K562 (cell line): Measurements from ENCODE around the gene UCP1. TPM values are rescaled to one million over a fixed set of nuclear protein-coding genes. Genes with fewer than 3 reads are reported as not detected.

Experiments
- GTF2E2 ChIP-seq: fragments of 200-800 bp; sonication (Bioruptor generic); IDR thresholded peaks from 2 replicates; pipeline ENCODE4 v1.6.1; 2016; ENCODE audit warnings: missing genetic modification characterization, missing compliant biosample characterization
- MCM5 ChIP-seq: fragments of 450-650 bp; IDR thresholded peaks from 2 replicates; pipeline ENCODE4 v1.6.1; 2016; ENCODE audit warnings: low read depth
- NFE2 ChIP-seq: IDR thresholded peaks from 2 replicates; pipeline ENCODE4 v1.6.1; 2014; ENCODE audit warnings: antibody characterized with exemption, low read depth
- POLR2AphosphoS5 ChIP-seq: IDR thresholded peaks from 2 replicates; pipeline ENCODE4 v1.6.1; 2011; ENCODE audit warnings: mild to moderate bottlenecking, low read depth, low read length, moderate library complexity; ENCODE audit not compliant: control insufficient read depth, insufficient read depth
- PTBP1 ChIP-seq: fragments of 200-400 bp; formaldehyde crosslinking; IDR thresholded peaks from 2 replicates; pipeline ENCODE4 v1.6.1; 2017; ENCODE audit warnings: low read depth, low read length
- RERE ChIP-seq: sonication (generic); formaldehyde crosslinking; IDR thresholded peaks from 2 replicates; pipeline ENCODE4 v1.8.0; 2023; ENCODE audit warnings: missing genetic modification reagents, mild to moderate bottlenecking, borderline replicate concordance
- REST ChIP-seq, 2 experiments: fragments of 450-650 bp; formaldehyde crosslinking in 1 of 2; IDR thresholded peaks; 2 replicates each; pipeline versions ENCODE4 v1.4.0 to v1.6.1; 2014 to 2020; ENCODE audit warnings: mild to moderate bottlenecking in 2 of 2, borderline replicate concordance in 1 of 2, low read depth in 1 of 2
- TEAD4 ChIP-seq, 2 experiments: sonication (generic) in 1 of 2; formaldehyde crosslinking in 1 of 2; IDR thresholded peaks; 2 replicates each; pipeline versions ENCODE4 v1.6.1 to v1.8.0; 2012 to 2022; ENCODE audit warnings: borderline replicate concordance in 1 of 2, inconsistent platforms in 1 of 2, low read length in 1 of 2, mild to moderate bottlenecking in 1 of 2, missing genetic modification reagents in 1 of 2
- ZKSCAN3 ChIP-seq: fragments of 250-450 bp; sonication (Bioruptor Pico); IDR thresholded peaks from 2 replicates; pipeline ENCODE4 v1.4.0; 2020
- ZNF3 ChIP-seq: fragments of 250-450 bp; sonication (Bioruptor Pico); IDR thresholded peaks from 2 replicates; pipeline ENCODE4 v1.5.0; 2021; ENCODE audit warnings: mild to moderate bottlenecking, moderate library complexity
- ZNF395 ChIP-seq: fragments of 200-800 bp; sonication (Bioruptor generic); IDR thresholded peaks from 2 replicates; pipeline ENCODE4 v1.6.1; 2017; ENCODE audit warnings: missing genetic modification characterization, missing compliant biosample characterization
- ZNF589 ChIP-seq: fragments of 200-800 bp; sonication (Bioruptor generic); IDR thresholded peaks from 2 replicates; pipeline ENCODE4 v1.6.1; 2016; ENCODE audit warnings: low read depth, missing genetic modification characterization, missing compliant biosample characterization
- polyA plus RNA-seq, 8 experiments: library from polyadenylated mRNA; depleted of rRNA in 4 of 8; stranded (reverse) in 5 of 8; unstranded in 3 of 8; fragments of >200 nt; fragmentation: Nextera tagmentation in 2 of 8; fragmentation: Illumina TruSeq in 1 of 8; extraction: Ambion mirVana in 2 of 8; extraction: Trizol in 1 of 8; gene quantifications; 2 replicates each; pipeline versions ENCODE4 v1.2.1 to v1.2.3, GENCODE V29; 2011 to 2014; ENCODE audit warnings: inconsistent platforms in 1 of 8, missing spikeins in 1 of 8
- total RNA-seq, 7 experiments: library from RNA; depleted of rRNA in 6 of 7; stranded (reverse); fragments of >200 nt in 6 of 7; fragmentation: Illumina TruSeq in 2 of 7; extraction: Trizol in 2 of 7; gene quantifications; 2 replicates each; pipeline versions ENCODE4 v1.2.1 to v1.2.3, GENCODE V29; 2011 to 2021; ENCODE audit warnings: low replicate concordance in 1 of 7

UCP1 gene
- total and polyA plus RNA-seq, 9 of the 15 experiments (the other 6 are each of a cell fraction or from before 2014, with no cell fraction given), result not detected

- TF ChIP-seq RERE (CRISPR knock-in tag) (no peak), ZNF395 (CRISPR knock-in tag) (no peak), TEAD4 (IDR thresholded peaks at IDR 0.05; ENCODE audit: low read length) (peak; percentile 92), TEAD4 (CRISPR knock-in tag; IDR thresholded peaks at IDR 0.05; ENCODE audit: borderline replicate concordance) (no peak), ZNF3 (no peak), ZNF589 (no peak), ZKSCAN3 (CRISPR knock-in tag) (no peak), POLR2AphosphoS5 (peak; percentile 81), PTBP1 (no peak), GTF2E2 (tag) (no peak), NFE2 (peak; percentile 20; the same call in 1 of the 2 replicates), REST (IDR thresholded peaks at IDR 0.05; ENCODE audit: borderline replicate concordance) (peak; percentile 23; the same call in 1 of the 2 replicates), REST (CRISPR knock-in tag; IDR thresholded peaks at IDR 0.05; ENCODE audit: low read depth) (no peak), MCM5 (no peak)
Measured at GRCh38 chr4:140529434-140529833, 39.3 kb downstream of the UCP1 start (continued).
